Measurements from ENCODE around the gene FGA.

FGA gene

DNA sequence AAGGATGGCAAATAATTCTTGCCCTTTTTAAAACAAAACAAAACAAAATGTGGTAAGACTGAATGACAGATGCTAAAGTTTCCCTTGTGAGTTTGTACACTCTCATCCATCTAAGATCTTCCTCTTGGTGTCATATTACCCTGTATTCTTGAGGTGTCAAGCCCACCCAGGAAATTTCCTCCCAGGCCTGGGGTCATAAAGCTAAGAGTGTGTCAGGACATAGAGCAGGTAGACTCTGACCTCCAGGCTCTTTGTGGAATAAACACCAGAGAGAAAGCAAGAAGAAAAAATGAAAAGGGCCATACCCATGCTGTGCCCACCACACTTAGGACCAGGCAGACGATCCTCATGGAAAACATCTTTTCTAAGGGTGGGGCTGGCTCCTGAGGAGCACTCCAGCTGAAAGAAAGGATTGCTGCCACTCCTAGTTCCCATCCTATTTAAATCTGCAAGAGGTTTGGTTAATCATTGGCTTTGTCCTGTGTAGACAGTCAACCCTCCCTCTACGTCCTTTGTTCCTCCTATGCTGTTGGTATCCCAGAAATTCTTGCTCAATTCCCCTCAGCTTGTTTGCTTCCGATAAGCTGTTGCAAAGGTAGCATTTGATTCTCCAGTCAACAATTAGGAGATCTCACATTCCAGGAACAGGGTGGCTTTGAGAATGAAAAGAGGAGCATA is at the start of gene FGA:
Gene FGA (minus strand): TSS at position 414 of the 678 bp plus-strand sequence. CDS start 55 bp downstream, at position 359.
- no peak for DNase-seq

DNA sequence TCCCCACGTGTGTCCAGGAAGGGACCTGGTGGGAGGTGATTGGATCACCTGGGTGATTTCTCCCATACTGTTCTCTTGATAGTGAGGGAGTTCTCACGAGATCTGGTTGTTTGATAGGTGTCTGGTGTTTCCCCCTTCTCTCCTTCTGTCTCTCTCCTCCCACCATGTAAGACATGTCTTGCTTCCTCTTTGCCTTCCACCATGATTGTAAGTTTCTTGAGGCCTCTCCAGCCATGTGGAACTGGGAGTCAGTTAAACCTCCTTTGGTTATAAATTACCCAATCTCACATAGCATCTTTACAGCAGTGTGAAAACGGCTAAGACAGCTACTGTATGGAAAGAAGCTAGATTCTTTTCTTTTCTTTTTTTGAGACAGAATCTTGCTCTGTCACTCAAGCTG is 43.5 kb upstream of the FGA start:
- no peak for DNase-seq

DNA sequence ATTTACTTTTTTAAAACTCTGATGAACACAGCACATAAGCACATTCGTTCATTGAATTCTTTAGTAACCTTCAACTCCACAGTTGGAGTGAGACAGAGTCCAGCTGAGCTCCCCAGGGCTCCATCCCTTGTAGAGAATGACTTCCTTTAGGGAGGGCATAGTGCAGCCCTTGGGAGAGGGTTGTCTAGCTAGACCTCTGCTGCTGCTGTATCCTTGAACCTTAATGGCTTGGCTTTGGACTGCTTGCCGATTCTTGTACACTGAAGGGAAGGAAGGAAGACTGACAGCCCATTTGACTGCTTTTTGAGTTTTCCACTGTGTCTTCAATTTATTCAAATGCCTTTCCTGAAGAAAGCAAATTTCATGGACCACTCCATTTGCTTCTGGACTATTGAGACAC is 41.3 kb upstream of the FGA start:
- no peak for DNase-seq

DNA sequence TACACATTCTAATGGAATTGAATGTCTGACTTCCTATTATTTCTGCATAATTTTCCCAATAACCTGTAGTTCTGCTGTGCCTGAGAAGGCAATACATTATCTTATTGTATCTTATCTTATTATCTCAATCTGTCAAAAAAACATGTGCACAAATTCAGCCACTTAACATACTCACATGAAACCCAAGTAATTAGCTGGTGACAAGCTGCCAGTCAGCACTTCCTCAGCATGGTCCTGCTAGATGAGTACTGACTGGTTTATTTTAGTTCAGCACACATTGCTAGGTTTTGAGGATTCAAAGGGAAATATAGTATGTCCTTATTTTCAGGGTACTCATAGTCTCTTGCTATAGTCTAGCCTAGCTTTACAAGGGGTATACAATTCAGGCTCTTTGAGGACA is 39.8 kb upstream of the FGA start:
- no peak for DNase-seq

DNA sequence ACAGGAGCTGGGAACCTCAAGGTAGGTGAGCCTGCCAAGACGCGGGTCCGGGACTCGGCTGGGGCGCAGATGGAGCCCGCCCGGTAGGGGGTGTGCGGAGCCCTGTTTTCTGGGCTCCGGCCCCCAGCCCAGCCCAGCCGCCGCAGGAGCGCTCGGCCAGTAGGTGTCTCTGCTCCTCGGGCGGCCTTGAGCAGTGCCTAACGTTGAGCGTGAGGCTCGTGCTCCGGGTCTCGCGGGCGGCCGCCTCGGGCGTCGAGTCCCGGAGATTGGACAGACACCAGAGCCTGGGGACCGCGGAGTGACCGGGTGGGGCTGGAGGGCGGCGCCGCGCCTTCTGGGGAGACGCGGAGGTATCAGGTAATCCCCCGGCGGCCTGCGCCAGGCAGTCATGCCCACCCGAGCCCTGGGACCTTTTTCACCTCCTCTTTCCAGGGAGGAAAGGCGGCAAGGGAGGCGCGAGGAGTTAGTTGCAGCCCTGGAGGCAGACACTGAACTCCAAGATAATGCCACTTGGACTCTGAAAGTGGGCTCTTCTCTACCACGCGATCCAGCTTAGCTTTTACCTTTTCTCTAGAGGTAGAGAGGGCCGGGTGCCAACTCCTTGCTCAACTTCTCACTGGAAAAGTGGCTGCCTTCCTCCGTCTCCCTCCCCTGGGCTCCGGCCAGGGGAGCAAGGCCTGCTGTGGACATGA is 36.4 kb upstream of the FGA start:
- DNase-seq, result peak in 1 of 2 experiments; percentile 4

DNA sequence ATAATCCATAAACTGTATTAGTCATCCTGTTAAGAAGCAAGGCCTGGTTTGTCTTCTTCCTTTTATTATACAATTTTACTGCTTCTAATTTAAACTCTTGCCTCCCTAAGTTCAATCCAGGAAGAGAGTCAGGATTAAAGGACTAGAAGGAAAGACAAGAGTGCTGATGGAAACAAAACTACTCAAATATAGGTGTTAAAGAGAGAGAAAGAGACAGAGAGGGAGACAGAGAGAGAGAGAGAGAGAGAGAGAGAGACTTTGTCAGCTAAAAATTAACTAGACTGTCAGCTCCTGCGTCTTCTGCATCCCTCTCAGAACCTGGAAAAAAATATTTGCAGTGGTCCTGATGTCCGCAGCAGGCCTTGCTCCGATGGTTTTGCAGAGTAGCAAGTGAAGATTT is 35.4 kb upstream of the FGA start:
- no peak for DNase-seq

DNA sequence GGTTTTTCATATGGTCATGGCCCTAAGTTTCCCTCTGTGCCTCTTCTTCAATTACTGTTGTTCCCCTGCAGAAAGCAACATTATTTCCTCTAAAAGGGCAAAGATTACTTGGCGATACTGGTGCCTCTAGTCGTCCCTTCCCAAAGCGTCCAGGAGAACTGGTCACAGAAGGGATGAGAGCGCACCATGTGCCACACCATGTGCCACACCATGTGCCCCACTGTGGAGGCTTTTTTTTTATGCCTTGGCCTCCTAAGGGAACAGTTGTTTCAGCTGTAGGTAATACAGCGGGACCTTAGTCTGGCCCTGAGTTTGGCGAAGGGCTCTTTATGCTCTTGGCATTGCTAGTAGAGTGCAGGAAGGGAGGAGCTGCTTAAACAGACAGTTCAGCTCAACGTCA is 33.5 kb upstream of the FGA start:
- no peak for DNase-seq

DNA sequence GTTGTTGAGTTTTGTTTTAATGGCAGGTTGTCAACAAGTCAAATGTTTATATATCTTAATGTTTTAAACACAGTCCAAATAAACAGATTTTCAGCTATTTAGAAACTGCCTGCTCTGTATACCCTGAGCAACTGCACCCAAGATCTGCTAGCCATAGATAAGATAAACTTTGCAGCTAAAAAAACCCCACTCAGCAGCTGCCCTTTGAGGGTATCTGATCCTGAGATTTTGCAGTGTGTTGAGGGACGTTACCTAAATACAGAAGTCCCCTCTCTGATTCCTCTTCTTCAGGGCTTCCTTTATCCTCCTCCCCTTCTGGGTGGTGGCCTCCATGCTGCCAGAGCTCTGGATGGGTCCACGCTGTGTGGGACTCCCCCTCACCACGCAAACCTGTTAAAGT is 32.9 kb upstream of the FGA start:
- no peak for DNase-seq

DNA sequence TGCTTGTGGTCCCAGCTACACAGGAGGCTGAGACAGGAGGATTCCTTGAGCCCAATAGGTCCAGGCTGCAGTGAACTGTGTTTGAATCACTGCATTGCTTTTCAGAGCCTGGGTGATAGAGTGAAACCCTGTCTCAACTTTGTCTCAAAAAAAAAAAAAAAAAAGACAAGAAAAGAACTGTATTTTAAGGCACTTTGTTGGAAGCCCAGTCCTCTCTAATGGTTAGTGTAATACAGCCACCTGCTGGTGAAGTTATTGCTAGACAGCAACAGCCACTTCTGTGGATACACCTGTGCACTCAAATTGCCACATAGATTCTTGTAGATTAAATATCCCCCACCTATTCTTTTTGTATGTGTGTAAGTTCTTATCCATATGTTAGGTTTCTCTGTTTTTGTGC is 32.1 kb upstream of the FGA start:
- peak; percentile 32 to 38 for DNase-seq

DNA sequence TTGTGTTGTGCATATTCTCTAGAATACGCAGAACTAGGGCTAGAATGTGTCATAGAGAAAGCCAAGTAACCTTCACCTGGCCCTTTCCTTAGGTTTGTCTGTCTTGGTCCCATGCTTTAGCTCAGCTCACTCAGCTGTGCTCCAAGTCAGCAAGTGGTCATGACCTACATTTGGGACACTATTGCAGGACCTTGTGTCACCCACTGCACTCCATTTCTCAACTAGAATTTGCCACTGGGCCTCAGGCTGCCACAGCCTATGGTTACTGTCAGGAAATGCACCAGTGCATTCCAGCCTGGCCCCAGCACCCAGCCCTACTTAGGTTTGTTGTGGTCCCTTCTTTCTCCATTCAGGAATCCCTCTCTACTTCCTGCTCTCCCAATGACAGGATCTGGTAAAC is 29.6 kb upstream of the FGA start:
- no peak for DNase-seq

DNA sequence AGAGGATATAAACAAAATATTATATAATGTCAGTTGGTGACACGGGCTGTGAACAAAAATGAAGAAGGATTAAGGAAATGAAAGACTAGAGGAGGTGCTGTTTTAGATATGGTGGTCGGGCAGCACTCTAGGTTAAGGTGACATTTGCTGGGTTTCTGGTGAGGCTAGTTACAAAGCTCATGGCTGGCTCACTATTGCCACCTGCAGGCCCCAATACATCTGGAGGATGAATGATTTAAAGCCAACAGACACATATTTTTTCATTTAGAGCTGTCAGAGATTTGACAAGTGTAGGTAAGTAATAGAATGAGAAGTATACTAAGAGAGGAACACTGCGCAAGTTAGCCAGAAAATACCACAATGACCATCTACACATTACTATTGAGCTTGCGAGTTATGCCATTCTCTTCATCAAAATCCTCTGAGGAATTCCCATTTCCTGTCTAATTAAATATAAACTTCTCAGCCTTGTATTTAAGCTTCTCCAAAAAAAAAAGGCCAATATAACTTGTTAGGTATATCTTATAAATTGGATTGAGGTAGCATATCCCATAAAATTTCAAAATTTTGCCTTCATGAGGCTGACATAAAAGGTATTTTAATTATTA is 28.3 kb upstream of the FGA start:
- peak; percentile 38 to 47 for DNase-seq

DNA sequence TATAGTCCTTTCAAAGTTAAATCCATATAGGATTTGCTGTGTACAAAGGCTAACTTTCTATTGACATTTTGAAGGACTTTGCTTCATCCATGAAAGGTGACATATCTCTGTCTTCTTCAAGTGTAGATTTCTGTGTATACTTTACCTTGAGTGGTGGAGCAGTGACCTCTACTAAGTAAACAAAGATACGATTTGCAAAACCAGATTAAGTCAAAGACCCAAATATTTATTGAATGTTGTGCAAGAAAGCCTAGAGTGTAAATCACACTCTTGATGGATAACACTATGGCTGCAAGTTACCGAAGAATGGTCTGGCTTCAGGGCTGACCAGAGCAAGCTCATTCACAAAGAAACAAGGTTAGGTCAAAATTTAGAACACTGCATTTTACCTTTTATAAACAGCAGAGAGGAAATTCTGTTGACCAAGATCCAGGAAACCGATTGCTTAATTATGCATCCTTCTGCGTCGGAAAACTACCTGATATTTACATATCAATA is 27.3 kb upstream of the FGA start:
- DNase-seq, result no peak

DNA sequence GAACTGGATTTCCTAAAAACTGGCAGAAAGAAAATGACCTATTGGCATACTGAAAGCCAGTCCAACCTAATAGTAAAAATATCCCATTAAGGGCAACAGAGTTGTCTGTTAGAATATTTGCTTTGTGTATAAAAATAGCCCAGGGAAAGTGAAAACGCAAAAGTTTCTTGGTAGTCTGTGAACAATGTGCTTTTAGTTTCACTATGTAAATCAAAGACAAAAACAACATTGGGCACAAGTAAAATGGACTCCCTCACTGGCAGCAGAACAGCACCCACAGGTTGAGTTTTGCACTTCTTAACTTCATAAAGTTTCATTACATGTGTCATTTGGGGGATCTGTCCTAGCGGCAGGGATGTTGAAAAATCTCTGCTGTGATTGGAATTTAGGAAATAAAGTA is 26.2 kb upstream of the FGA start:
- no peak for DNase-seq

DNA sequence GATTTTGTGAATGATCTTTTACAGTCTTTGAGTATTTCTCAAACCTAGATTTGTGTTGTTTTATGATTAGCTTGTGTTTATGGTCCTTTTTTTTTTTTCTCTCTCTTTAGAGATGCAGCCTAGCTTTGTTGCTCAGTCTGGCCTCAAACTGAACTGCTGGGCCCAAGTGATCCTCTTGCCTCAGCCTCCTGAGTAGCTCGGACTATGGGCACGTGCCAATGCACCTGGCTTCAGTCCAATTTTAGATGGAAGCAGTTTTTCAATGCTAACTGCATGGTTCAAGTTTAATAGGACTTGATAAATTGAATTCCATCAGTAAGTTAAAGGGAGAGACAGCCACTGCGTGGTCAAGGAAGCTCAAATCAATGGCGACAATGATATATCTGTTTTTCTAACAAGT is 25.7 kb upstream of the FGA start:
- no peak for DNase-seq

DNA sequence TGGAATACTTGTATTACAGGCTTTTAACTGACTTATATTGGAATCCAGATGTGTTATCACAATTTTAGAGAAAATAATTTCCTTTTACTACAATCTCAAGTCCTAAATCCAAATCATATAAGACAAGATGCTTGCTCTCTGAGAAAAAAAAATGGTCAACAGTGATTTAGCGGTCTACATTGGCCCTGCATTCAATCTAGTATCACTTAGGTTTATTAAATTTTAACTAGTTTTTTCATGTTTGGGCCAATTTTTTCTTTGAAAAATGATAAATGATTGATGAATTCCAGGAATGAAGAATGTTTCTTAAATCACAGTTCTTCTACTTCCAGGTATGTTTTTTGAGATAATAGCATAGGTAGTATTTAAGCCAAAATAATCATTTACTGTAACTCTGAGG is 24.7 kb upstream of the FGA start:
- DNase-seq, result no peak

DNA sequence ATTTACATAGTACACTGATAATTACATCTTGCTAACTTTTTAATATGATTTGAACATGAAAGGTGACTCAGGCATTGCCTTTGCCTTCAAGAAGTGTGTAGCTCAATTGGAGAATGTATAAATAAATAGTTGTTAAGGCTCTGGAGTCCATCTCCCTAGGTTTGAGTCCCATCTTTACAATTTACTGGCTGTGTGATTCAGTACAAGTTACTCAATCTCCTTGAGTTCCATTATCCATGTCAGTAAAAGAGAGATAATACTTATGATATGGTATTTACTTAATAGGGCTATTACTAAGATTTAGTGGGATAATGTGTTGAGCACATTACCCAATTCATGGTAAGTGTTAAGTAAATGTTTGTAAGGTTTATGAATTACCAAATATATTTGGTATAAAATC is 23.8 kb upstream of the FGA start:
- no peak for DNase-seq

DNA sequence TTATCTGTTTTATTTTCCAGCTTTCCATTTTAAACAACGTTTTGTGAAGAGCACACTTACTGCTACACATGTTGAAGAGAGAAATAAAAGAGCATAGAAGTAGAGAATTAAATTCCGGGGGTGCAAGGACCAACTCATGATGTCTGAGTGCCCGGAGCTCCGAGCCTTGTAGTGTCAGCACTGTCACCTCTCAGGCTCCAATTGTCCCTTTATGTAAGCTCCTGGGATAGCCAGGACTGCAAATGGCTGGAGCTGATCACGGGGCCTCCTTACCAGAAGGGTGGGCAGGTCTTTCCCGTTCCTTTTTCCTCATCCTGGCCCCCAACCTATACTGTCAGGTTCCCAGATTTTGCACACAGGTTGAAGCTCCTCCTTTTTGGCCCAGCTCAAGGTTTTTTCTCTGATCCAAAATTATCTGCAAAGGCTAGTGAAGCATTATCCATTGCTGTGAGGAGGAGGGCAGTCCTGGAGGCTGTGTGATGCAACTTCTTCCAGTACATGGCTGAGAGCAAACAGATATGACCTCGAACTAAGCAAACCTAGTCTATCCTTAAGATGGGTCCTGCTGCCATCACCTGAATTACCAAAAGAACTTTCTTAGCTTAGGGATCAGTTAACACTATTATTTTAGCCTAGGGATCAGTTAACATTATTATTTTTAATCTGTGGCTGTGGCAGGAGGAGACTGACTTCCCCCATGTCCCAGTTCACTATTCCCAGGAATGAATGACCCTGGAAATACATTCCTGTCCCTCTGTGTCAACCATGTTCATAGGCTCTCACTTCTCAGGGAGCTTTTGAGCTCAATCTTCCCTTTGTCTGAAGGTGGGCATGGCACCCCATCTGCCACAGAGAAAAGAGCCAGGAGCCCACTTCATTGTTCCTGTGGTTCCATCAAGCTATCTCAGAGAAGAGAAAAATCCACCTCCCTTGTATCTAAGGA is 22.2 kb upstream of the FGA start, which contains the start of gene FGG:
Gene FGG (minus strand): TSS at position 185 of the 943 bp plus-strand sequence. CDS start 47 bp downstream, at position 138.
- no peak for DNase-seq

DNA sequence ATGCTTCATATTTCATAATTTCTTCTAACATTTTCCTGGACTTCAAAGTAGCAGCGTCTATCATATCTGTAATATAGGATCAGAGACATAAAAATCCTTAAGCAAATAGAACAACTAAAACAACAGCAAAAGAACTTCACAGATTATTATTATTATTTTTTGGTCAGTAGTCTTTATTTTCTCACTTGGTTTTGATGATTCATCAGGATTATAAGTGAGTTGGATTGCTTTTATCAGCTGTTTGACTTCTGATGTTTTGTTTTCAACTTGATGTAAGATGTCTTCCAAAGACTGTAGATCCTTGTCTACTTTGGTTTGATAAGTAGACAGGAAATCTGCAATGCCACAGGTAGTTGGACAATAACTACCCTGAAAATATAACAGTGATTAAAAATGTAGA is 21.3 kb upstream of the FGA start:
- no peak for DNase-seq

DNA sequence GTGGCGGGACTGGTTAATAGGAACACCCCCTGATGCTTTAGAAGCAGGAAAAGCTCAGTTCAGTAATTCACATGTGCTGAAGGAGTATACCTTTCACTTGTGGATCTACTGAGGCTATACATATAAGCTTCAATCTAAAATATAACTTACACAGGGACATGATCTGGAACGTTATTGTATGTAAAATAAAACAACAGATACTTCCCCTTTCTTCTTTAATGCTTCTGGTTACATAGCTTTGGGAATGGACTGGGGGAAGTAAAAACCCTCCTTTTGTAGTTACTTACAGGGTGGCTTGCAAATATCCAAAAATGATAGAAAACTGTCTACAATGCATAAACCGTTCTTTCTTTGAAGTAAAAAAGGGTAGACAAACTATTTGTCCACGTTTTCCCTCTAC is 20.0 kb upstream of the FGA start:
- DNase-seq, result no peak

DNA sequence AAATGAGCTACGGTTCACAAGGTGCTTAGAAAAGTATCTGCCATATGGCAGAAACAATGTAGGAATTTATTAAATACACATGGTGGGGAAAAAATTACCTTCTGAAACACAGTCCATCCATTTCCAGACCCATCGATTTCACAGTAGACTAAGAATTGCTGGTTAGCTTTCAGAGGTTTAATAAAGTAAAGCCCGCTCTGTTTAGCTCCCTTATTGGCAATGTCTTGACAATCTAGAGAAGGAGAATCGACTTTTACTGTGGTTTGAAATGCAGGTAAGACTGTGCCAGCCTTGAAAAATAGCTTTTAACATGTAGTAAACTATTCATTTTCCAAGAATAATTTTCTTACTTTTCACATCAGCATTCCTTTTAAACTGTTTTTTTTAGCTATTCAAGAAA is 19.0 kb upstream of the FGA start:
- DNase-seq, result no peak

DNA sequence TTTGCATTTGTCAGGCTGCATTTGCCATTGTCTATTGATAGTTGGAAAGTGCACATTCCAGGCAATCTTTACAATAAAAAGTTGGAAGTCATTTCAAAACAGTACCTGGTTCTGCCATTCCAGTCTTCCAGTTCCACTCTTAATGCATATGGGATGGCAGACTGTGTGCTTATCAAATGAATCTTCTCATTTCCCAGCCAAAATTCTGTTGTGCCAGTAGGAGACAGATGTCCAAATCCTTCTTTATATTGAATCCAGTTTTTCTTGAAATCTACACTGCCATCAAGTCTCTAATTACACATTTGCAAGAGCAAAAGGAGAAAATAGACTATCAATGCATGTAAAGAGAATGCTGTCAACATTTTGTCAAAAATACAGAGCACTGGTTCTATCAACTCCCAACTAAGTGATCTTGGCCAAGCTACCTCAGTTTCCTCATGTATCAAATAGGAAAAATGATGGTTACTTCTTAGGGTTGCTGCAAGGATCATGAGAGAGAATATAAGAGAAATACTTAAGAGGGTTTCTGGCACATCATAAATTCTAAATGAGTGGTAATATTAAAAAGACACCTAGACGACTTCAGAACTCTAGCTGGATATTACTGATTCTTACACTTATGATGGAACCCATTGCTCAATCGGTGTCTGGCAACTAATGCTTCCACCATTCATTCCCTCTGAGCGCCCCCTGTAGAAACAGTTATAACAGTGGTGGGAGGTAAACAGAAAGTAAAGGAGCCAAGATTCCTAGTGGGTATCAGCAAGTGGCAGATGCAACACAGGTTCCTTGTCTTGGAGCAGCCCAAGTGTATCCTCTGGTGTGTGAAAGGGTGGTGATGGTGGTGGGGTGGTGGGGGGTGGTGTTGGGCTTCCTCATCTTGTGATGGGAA is 18.1 kb upstream of the FGA start:
- DNase-seq, result no peak
